B cell (primary cell): ENCODE results near the gene EGFLAM.

Experiments used
- CTCF ChIP-seq: fragments of 200-600 bp; IDR thresholded peaks from one replicate; pipeline ENCODE4 v1.8.0; 2022; ENCODE audit warnings: antibody characterized with exemption, mild to moderate bottlenecking
- EZH2 ChIP-seq: IDR thresholded peaks from 2 replicates; pipeline ENCODE4 v1.6.1; 2012; ENCODE audit warnings: borderline replicate concordance, low read depth, mild to moderate bottlenecking, moderate library complexity, low read length; ENCODE audit not compliant: insufficient read depth, poor library complexity, severe bottlenecking

- TF ChIP-seq CTCF, result no peak
- TF ChIP-seq EZH2, result no peak
Observed at GRCh38 chr5:38376404-38376803, 118.0 kb downstream of the EGFLAM start.
